Activated T-cell treated with anti-CD3 and anti-CD28 coated beads, Interleukin-2, amount 50 U/mL, for 24 hours (primary cell): ENCODE results near the gene SPTLC3.

ENCODE experiments used
- DNase-seq: peaks from one replicate; pipeline ENCODE4 v3.0.0-alpha.2; 2020
- H3K27ac Mint-ChIP-seq: 2 replicates; pipeline ENCODE4 v1.8.0; 2020; ENCODE audit warnings: mild to moderate bottlenecking, mixed read lengths
- H3K27me3 Mint-ChIP-seq: 2 replicates; pipeline ENCODE4 v1.8.0; 2020; ENCODE audit warnings: mixed read lengths
- H3K36me3 Mint-ChIP-seq: 2 replicates; pipeline ENCODE4 v1.8.0; 2020; ENCODE audit warnings: low read depth, mixed read lengths
- H3K4me1 Mint-ChIP-seq: 2 replicates; pipeline ENCODE4 v1.8.0; 2020; ENCODE audit warnings: low read depth, mixed read lengths
- H3K4me3 Mint-ChIP-seq: 2 replicates; pipeline ENCODE4 v1.8.0; 2020; ENCODE audit warnings: mild to moderate bottlenecking, moderate library complexity, mixed read lengths
- H3K9me3 Mint-ChIP-seq: 2 replicates; pipeline ENCODE4 v1.8.0; 2020; ENCODE audit warnings: mixed read lengths

SPTLC3 gene

GRCh38 chr20:13007596-13007995 is 1.2 kb upstream of the SPTLC3 start:
- Mint-ChIP-seq H3K36me3 (no peaks in the 10 kb centered on the region), H3K4me1 (peaks cover 36% of the 10 kb centered on the region), H3K4me3 (no peak overlapping the region), H3K9me3 (no peaks in the 10 kb centered on the region), H3K27ac (no peak overlapping the region), H3K27me3 (no peaks in the 10 kb centered on the region)
- no peak for DNase-seq

GRCh38 chr20:13009682-13010406 is 1.1 kb downstream of the SPTLC3 start:
- DNase-seq = no peak
- peak overlapping the region; percentile 66 for H3K4me3 Mint-ChIP-seq
- peak overlapping the region; percentile 67 for H3K27ac Mint-ChIP-seq
- peaks cover 41% of the 10 kb centered on the region for H3K4me1 Mint-ChIP-seq
- no peaks in the 10 kb centered on the region for H3K27me3 Mint-ChIP-seq
- H3K9me3 Mint-ChIP-seq = no peaks in the 10 kb centered on the region
- H3K36me3 Mint-ChIP-seq = no peaks in the 10 kb centered on the region

- H3K4me1 Mint-ChIP-seq = peaks cover 40% of the 10 kb centered on the region
- no peaks in the 10 kb centered on the region for H3K36me3 Mint-ChIP-seq
- no peak for DNase-seq
- H3K27ac Mint-ChIP-seq = no peak overlapping the region
- no peaks in the 10 kb centered on the region for H3K27me3 Mint-ChIP-seq
- H3K4me3 Mint-ChIP-seq = no peak overlapping the region
- no peaks in the 10 kb centered on the region for H3K9me3 Mint-ChIP-seq
Observed at GRCh38 chr20:13012886-13013285, 4.1 kb downstream of the SPTLC3 start.

- H3K36me3 Mint-ChIP-seq = no peaks in the 10 kb centered on the region
- H3K27me3 Mint-ChIP-seq = no peaks in the 10 kb centered on the region
- H3K27ac Mint-ChIP-seq = no peak overlapping the region
- H3K4me1 Mint-ChIP-seq = peaks cover 35% of the 10 kb centered on the region
- no peak overlapping the region for H3K4me3 Mint-ChIP-seq
- DNase-seq = no peak
- no peaks in the 10 kb centered on the region for H3K9me3 Mint-ChIP-seq
Observed at GRCh38 chr20:13013411-13013810, 4.6 kb downstream of the SPTLC3 start.

GRCh38 chr20:13017235-13017634 is 8.5 kb downstream of the SPTLC3 start:
- H3K4me1 Mint-ChIP-seq = peaks cover 5% of the 10 kb centered on the region
- no peak for DNase-seq

GRCh38 chr20:13017883-13018535 is 9.2 kb downstream of the SPTLC3 start:
- Mint-ChIP-seq H3K36me3 (no peaks in the 10 kb centered on the region), H3K4me3 (no peak overlapping the region), H3K9me3 (peaks cover 12% of the 10 kb centered on the region), H3K27me3 (no peaks in the 10 kb centered on the region), H3K4me1 (peaks cover 4% of the 10 kb centered on the region), H3K27ac (no peak overlapping the region)
- DNase-seq = no peak

More at GRCh38 chr20:13017235-13017634, 8.5 kb downstream of the SPTLC3 start:
- no peaks in the 10 kb centered on the region for H3K36me3 Mint-ChIP-seq
- H3K4me3 Mint-ChIP-seq = no peak overlapping the region
- no peaks in the 10 kb centered on the region for H3K27me3 Mint-ChIP-seq
- no peak overlapping the region for H3K27ac Mint-ChIP-seq
- H3K9me3 Mint-ChIP-seq = peaks cover 12% of the 10 kb centered on the region

GRCh38 chr20:13021205-13021970 is 12.6 kb downstream of the SPTLC3 start:
- Mint-ChIP-seq H3K4me1 (peaks cover 5% of the 10 kb centered on the region), H3K27me3 (no peaks in the 10 kb centered on the region), H3K36me3 (no peaks in the 10 kb centered on the region), H3K4me3 (no peak overlapping the region), H3K27ac (no peak overlapping the region), H3K9me3 (peaks cover 12% of the 10 kb centered on the region)
- DNase-seq = no peak

GRCh38 chr20:13022401-13023155 is 13.8 kb downstream of the SPTLC3 start:
- Mint-ChIP-seq H3K27me3 (no peaks in the 10 kb centered on the region), H3K9me3 (peaks cover 12% of the 10 kb centered on the region), H3K4me3 (no peak overlapping the region), H3K4me1 (peaks cover 5% of the 10 kb centered on the region), H3K27ac (no peak overlapping the region), H3K36me3 (no peaks in the 10 kb centered on the region)
- no peak for DNase-seq

GRCh38 chr20:13024596-13024995 is 15.8 kb downstream of the SPTLC3 start:
- Mint-ChIP-seq H3K9me3 (peaks cover 12% of the 10 kb centered on the region), H3K27me3 (no peaks in the 10 kb centered on the region), H3K4me1 (peaks cover 5% of the 10 kb centered on the region), H3K36me3 (no peaks in the 10 kb centered on the region), H3K27ac (no peak overlapping the region), H3K4me3 (no peak overlapping the region)
- no peak for DNase-seq

GRCh38 chr20:13025181-13025580 is 16.4 kb downstream of the SPTLC3 start:
- H3K36me3 Mint-ChIP-seq = no peaks in the 10 kb centered on the region
- no peak overlapping the region for H3K27ac Mint-ChIP-seq
- no peak for DNase-seq
- H3K9me3 Mint-ChIP-seq = peaks cover 12% of the 10 kb centered on the region
- H3K4me3 Mint-ChIP-seq = no peak overlapping the region
- H3K27me3 Mint-ChIP-seq = no peaks in the 10 kb centered on the region
- peaks cover 5% of the 10 kb centered on the region for H3K4me1 Mint-ChIP-seq

- Mint-ChIP-seq H3K36me3 (no peaks in the 10 kb centered on the region), H3K4me3 (no peak overlapping the region), H3K27me3 (no peaks in the 10 kb centered on the region), H3K9me3 (no peaks in the 10 kb centered on the region), H3K4me1 (peaks cover under 1% of the 10 kb centered on the region), H3K27ac (no peak overlapping the region)
- no peak for DNase-seq
Observed at GRCh38 chr20:13028001-13028400, 19.2 kb downstream of the SPTLC3 start.

GRCh38 chr20:13028673-13029072 is 19.9 kb downstream of the SPTLC3 start:
- H3K4me1 Mint-ChIP-seq = no peaks in the 10 kb centered on the region
- no peaks in the 10 kb centered on the region for H3K9me3 Mint-ChIP-seq
- no peaks in the 10 kb centered on the region for H3K36me3 Mint-ChIP-seq
- DNase-seq = no peak
- no peak overlapping the region for H3K27ac Mint-ChIP-seq
- H3K4me3 Mint-ChIP-seq = no peak overlapping the region
- H3K27me3 Mint-ChIP-seq = no peaks in the 10 kb centered on the region

- no peaks in the 10 kb centered on the region for H3K4me1 Mint-ChIP-seq
- no peak overlapping the region for H3K4me3 Mint-ChIP-seq
- no peaks in the 10 kb centered on the region for H3K27me3 Mint-ChIP-seq
- H3K27ac Mint-ChIP-seq = no peak overlapping the region
- H3K36me3 Mint-ChIP-seq = no peaks in the 10 kb centered on the region
- H3K9me3 Mint-ChIP-seq = no peaks in the 10 kb centered on the region
- DNase-seq = no peak
Observed at GRCh38 chr20:13029687-13030375, 21.1 kb downstream of the SPTLC3 start.

- Mint-ChIP-seq H3K4me3 (no peak overlapping the region), H3K36me3 (no peaks in the 10 kb centered on the region), H3K27me3 (no peaks in the 10 kb centered on the region), H3K9me3 (no peaks in the 10 kb centered on the region), H3K4me1 (no peaks in the 10 kb centered on the region), H3K27ac (no peak overlapping the region)
- no peak for DNase-seq
Observed at GRCh38 chr20:13031751-13032150, 23.0 kb downstream of the SPTLC3 start.
